ENCODE data around the gene CFD. TPM values are rescaled to one million over a fixed set of nuclear protein-coding genes. Genes with fewer than 3 reads are reported as not detected.

Gene CFD
- polyA plus RNA-seq, 1 of the 3 experiments (the other 2 are of a cell fraction), result 2.5 TPM

DNA sequence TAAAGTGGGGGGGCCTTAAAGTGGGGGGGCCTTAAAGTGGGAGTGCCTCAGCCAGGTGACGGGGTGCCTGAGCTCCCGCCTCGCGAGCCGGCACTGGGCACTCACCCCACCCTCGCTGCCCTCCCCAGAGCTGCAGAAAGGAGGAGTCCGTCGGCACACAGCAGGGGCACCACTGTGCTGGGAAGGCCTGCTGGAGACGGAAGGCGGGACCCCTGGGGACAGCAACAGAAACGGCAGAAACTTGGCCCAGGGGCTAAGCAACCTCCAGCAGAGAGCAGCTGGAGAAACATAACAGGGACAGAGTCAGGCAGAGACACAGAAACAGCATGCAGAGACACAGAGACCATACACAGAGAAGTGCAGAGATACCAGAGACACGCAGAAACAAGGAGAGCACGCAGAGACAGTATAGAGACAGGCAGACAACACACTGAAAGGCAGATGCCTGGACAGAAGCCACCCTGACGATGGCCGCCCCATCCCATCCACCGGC is 7.9 kb downstream of the CFD start:
- peaks cover 0 to 27% of the 10 kb centered on the region in 2 experiments for H3K36me3 ChIP-seq (replicated peaks in 1 of 2; ENCODE audit: control insufficient read depth in 1 of 2, insufficient read depth in 2 of 2, low read length in 1 of 2)
- H3K9ac ChIP-seq, result no peak overlapping the region
- no peak overlapping the region for H3K4me3 ChIP-seq (ENCODE audit: low read depth in 2 of 2, low read length in 1 of 2)
- peaks cover 4 to 16% of the 10 kb centered on the region in 2 experiments; a peak in 2 of 4 replicates for H3K4me1 ChIP-seq (ENCODE audit: control insufficient read depth in 1 of 2, insufficient read depth in 2 of 2, low read depth in 1 of 2, low read length in 1 of 2)
- no peaks in the 10 kb centered on the region for H4K20me1 ChIP-seq (ENCODE audit: insufficient read depth)
- H3K79me2 ChIP-seq (ENCODE audit: insufficient read depth), result no peaks in the 10 kb centered on the region
- H3K4me2 ChIP-seq, result no peak overlapping the region
- H3K27me3 ChIP-seq (ENCODE audit: insufficient read depth), result no peaks in the 10 kb centered on the region
- no peaks in the 10 kb centered on the region for H3K9me3 ChIP-seq
- WGBS (ENCODE audit: low lambda C conversion rate), result 81% methylated on average over 8 of the region's 16 CpGs
- peaks cover 23% of the 10 kb centered on the region for H3F3A ChIP-seq (replicated peaks; ENCODE audit: insufficient read depth)
- no peak for DNase-seq
- TF ChIP-seq TEAD4 (IDR thresholded peaks at IDR 0.05; ENCODE audit: borderline replicate concordance, insufficient read depth) (no peak), MXI1 (IDR thresholded peaks at IDR 0.05; ENCODE audit: low read depth, low read length) (no peak), ELF1 (IDR thresholded peaks at IDR 0.05) (no peak), POLR2AphosphoS5 (IDR thresholded peaks at IDR 0.05; ENCODE audit: low read depth, low read length) (no peak), FOXJ3 (CRISPR knock-in tag; IDR thresholded peaks at IDR 0.05) (no peak), CTCF (IDR thresholded peaks at IDR 0.05) (no peak), TAF1 (IDR thresholded peaks at IDR 0.05; ENCODE audit: borderline replicate concordance, low read depth, low read length) (no peak), IRF3 (IDR thresholded peaks at IDR 0.05; ENCODE audit: low read depth, low read length) (no peak), CHD2 (IDR thresholded peaks at IDR 0.05; ENCODE audit: low read length, partially characterized antibody) (no peak), NFIC (IDR thresholded peaks at IDR 0.05; ENCODE audit: borderline replicate concordance) (no peak), MEF2A (IDR thresholded peaks at IDR 0.05; ENCODE audit: borderline replicate concordance, low read depth) (no peak), ZBTB33 (IDR thresholded peaks at IDR 0.05; ENCODE audit: borderline replicate concordance, low read depth) (no peak), TCF12 (IDR thresholded peaks at IDR 0.05) (no peak), GABPA (IDR thresholded peaks at IDR 0.05; ENCODE audit: low read depth) (no peak), RCOR1 (IDR thresholded peaks at IDR 0.05; ENCODE audit: low read length) (no peak), JUND (IDR thresholded peaks at IDR 0.05) (no peak), FOSL2 (IDR thresholded peaks at IDR 0.05; ENCODE audit: borderline replicate concordance, low read depth) (no peak)
- TF ChIP-seq, protein P1, sequence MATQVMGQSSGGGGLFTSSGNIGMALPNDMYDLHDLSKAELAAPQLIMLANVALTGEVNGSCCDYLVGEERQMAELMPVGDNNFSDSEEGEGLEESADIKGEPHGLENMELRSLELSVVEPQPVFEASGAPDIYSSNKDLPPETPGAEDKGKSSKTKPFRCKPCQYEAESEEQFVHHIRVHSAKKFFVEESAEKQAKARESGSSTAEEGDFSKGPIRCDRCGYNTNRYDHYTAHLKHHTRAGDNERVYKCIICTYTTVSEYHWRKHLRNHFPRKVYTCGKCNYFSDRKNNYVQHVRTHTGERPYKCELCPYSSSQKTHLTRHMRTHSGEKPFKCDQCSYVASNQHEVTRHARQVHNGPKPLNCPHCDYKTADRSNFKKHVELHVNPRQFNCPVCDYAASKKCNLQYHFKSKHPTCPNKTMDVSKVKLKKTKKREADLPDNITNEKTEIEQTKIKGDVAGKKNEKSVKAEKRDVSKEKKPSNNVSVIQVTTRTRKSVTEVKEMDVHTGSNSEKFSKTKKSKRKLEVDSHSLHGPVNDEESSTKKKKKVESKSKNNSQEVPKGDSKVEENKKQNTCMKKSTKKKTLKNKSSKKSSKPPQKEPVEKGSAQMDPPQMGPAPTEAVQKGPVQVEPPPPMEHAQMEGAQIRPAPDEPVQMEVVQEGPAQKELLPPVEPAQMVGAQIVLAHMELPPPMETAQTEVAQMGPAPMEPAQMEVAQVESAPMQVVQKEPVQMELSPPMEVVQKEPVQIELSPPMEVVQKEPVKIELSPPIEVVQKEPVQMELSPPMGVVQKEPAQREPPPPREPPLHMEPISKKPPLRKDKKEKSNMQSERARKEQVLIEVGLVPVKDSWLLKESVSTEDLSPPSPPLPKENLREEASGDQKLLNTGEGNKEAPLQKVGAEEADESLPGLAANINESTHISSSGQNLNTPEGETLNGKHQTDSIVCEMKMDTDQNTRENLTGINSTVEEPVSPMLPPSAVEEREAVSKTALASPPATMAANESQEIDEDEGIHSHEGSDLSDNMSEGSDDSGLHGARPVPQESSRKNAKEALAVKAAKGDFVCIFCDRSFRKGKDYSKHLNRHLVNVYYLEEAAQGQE (IDR thresholded peaks at IDR 0.05; ENCODE audit: low read depth, low read length), result no peak
- TF ChIP-seq, protein P2, sequence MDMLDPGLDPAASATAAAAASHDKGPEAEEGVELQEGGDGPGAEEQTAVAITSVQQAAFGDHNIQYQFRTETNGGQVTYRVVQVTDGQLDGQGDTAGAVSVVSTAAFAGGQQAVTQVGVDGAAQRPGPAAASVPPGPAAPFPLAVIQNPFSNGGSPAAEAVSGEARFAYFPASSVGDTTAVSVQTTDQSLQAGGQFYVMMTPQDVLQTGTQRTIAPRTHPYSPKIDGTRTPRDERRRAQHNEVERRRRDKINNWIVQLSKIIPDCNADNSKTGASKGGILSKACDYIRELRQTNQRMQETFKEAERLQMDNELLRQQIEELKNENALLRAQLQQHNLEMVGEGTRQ (IDR thresholded peaks at IDR 0.05; ENCODE audit: borderline replicate concordance, low read depth, low read length), result no peak
- no peaks in the 10 kb centered on the region for H3K9me2 ChIP-seq
- H3K27ac ChIP-seq (ENCODE audit: low read depth in 2 of 2, low read length in 1 of 2), result no peak overlapping the region
- H2AFZ ChIP-seq (ENCODE audit: low read depth), result no peak overlapping the region
- ChIA-PET POLR2A (no interaction called here), CTCF (interaction anchor here (1.0 kb wide), 1 partner anchor 115 kb away, joined by 3 read pairs; no protein-coding TSS in a partner anchor)

Measured in SK-N-SH (cell line).